Upper lobe of right lung (tissue), 1 donor: ENCODE data around the gene WDFY2. TPM values are rescaled to one million over a fixed set of nuclear protein-coding genes. Genes with fewer than 3 reads are reported as not detected.

Experiments
- ATAC-seq: fragments of 200-7000 bp; cut with Tn5 transposase; one replicate; pipeline ENCODE4 v1.9.1; 2020; ENCODE audit warnings: mild to moderate bottlenecking, moderate library complexity
- DNase-seq: peaks from one replicate; pipeline ENCODE4 v3.0.0-alpha.2; 2020
- H3K27ac ChIP-seq: fragments of 200-600 bp; one replicate; pipeline ENCODE4 v1.8.0; 2022
- H3K27me3 ChIP-seq: fragments of 200-600 bp; one replicate; pipeline ENCODE4 v1.8.0; 2022; ENCODE audit warnings: mild to moderate bottlenecking
- H3K36me3 ChIP-seq: fragments of 200-600 bp; one replicate; pipeline ENCODE4 v1.8.0; 2022
- H3K4me1 ChIP-seq: fragments of 200-600 bp; one replicate; pipeline ENCODE4 v1.8.0; 2022
- H3K4me3 ChIP-seq: fragments of 200-600 bp; one replicate; pipeline ENCODE4 v1.8.0; 2022; ENCODE audit warnings: mild to moderate bottlenecking
- H3K9me3 ChIP-seq: fragments of 200-600 bp; one replicate; pipeline ENCODE4 v1.8.0; 2022
- CTCF ChIP-seq: fragments of 200-600 bp; IDR thresholded peaks from one replicate; pipeline ENCODE4 v1.8.0; 2022; ENCODE audit warnings: antibody characterized with exemption
- intact Hi-C: fragments of 100-400 bp; cut with DNase I; formaldehyde crosslinking; loops from one replicate; pipeline ENCODE4 v1.11.0; 2022
- total RNA-seq: library from RNA; stranded (reverse); fragmentation: NEBNext Ultra II Directional; extraction: Animal tissue kit (Norgen Biotek cat#: 25700); gene quantifications from one replicate; pipeline ENCODE4 v1.2.1, GENCODE V29; 2021
- donor health status: DM: no; HTN: yes; CAD: no; lungs with severe emphysema.

WDFY2 gene
- total RNA-seq, 1 donor from 2014 or later = 13.1 TPM

GRCh38 chr13:51619614-51620013, 35.4 kb downstream of the WDFY2 start:
- Histone ChIP-seq H3K36me3 (no peaks in the 10 kb centered on the region), H3K4me1 (no peaks in the 10 kb centered on the region), H3K9me3 (no peaks in the 10 kb centered on the region), H3K27ac (no peak overlapping the region), H3K4me3 (no peak overlapping the region), H3K27me3 (no peaks in the 10 kb centered on the region)
- ATAC-seq (no peak), DNase-seq (no peak)
- TF ChIP-seq CTCF = no peak
- intact Hi-C loops = no loop called here

- no peak for TF ChIP-seq CTCF
- H3K4me1 ChIP-seq = peaks cover 6% of the 10 kb centered on the region
- DNase-seq (no peak), ATAC-seq (peak; percentile 65)
- H3K27ac ChIP-seq = no peak overlapping the region
- H3K9me3 ChIP-seq = no peaks in the 10 kb centered on the region
- H3K36me3 ChIP-seq = no peaks in the 10 kb centered on the region
- H3K27me3 ChIP-seq = no peaks in the 10 kb centered on the region
- intact Hi-C loops = no loop called here
- no peak overlapping the region for H3K4me3 ChIP-seq
Observed at GRCh38 chr13:51620165-51620983, 36.1 kb downstream of the WDFY2 start.

- no peaks in the 10 kb centered on the region for H3K27me3 ChIP-seq
- H3K4me1 ChIP-seq = peaks cover 19% of the 10 kb centered on the region
- DNase-seq = no peak
- intact Hi-C loops = no loop called here
- H3K4me3 ChIP-seq = no peak overlapping the region
- H3K27ac ChIP-seq = no peak overlapping the region
- ATAC-seq = no peak
- TF ChIP-seq CTCF = no peak
- no peaks in the 10 kb centered on the region for H3K9me3 ChIP-seq
- no peaks in the 10 kb centered on the region for H3K36me3 ChIP-seq
Observed at GRCh38 chr13:51621602-51622001, 37.3 kb downstream of the WDFY2 start.

- DNase-seq = no peak
- H3K4me3 ChIP-seq = no peak overlapping the region
- H3K36me3 ChIP-seq = no peaks in the 10 kb centered on the region
- intact Hi-C loops = no loop called here
- ATAC-seq = no peak
- H3K27ac ChIP-seq = no peak overlapping the region
- no peak for TF ChIP-seq CTCF
- H3K4me1 ChIP-seq = peaks cover 20% of the 10 kb centered on the region
- no peaks in the 10 kb centered on the region for H3K9me3 ChIP-seq
- H3K27me3 ChIP-seq = no peaks in the 10 kb centered on the region
Observed at GRCh38 chr13:51623473-51623872, 39.2 kb downstream of the WDFY2 start.

GRCh38 chr13:51624207-51624606, 39.9 kb downstream of the WDFY2 start:
- H3K27me3 ChIP-seq = no peaks in the 10 kb centered on the region
- peaks cover 20% of the 10 kb centered on the region for H3K4me1 ChIP-seq
- no peak for DNase-seq
- H3K4me3 ChIP-seq = no peak overlapping the region
- no peak for ATAC-seq
- no peak overlapping the region for H3K27ac ChIP-seq
- intact Hi-C loops = no loop called here
- no peaks in the 10 kb centered on the region for H3K36me3 ChIP-seq
- no peak for TF ChIP-seq CTCF
- H3K9me3 ChIP-seq = no peaks in the 10 kb centered on the region
